Adrenal gland (tissue), 12 donors: Measurements from ENCODE around the gene KRT81. TPM values are rescaled to one million over a fixed set of nuclear protein-coding genes. Genes with fewer than 3 reads are reported as not detected.
"Not testable (repeated sequence)": the region's sequence is repeated elsewhere in the genome, so short reads cannot be mapped to it uniquely, and the experiment has no call there.

ENCODE experiments used
- DNase-seq, 7 donors: peaks; one replicate each; pipeline ENCODE4 v3.0.0-alpha.2; 2019 to 2020
- H3K27ac ChIP-seq, 5 donors: fragments of 200-600 bp; sonication (generic) in 4 of 5; 1 replicate in 3 of 5; 2 replicates in 2 of 5; pipeline versions ENCODE4 v1.5.1 to v1.8.0; 2016 to 2020; ENCODE audit warnings: mild to moderate bottlenecking in 1 of 5
- H3K27me3 ChIP-seq: fragments of 200-600 bp; 2 replicates; pipeline ENCODE4 v1.8.0; 2021
- H3K36me3 ChIP-seq, 2 donors: fragments of 200-600 bp; replicated peaks in 1 of 2; 1 replicate in 1 of 2; 2 replicates in 1 of 2; pipeline versions ENCODE4 v1.5.1 to v1.8.0; 2018 to 2022
- H3K4me1 ChIP-seq, 2 donors: fragments of 200-600 bp; replicated peaks in 1 of 2; 1 replicate in 1 of 2; 2 replicates in 1 of 2; pipeline versions ENCODE4 v1.5.1 to v1.8.0; 2018 to 2021
- H3K4me3 ChIP-seq, 4 donors: fragments of 200-600 bp; sonication (generic) in 3 of 4; one replicate each; pipeline ENCODE4 v1.5.1; 2016 to 2018
- H3K9me3 ChIP-seq, 3 donors: fragments of 200-600 bp; sonication (generic) in 1 of 3; replicated peaks in 1 of 3; 1 replicate in 2 of 3; 2 replicates in 1 of 3; pipeline versions ENCODE4 v1.5.1 to v1.8.0; 2016 to 2021
- CTCF ChIP-seq, 6 experiments: fragments of 450-650 bp in 4 of 6; fragments of 200-600 bp in 2 of 6; sonication (generic) in 1 of 6; IDR thresholded peaks; 1 replicate in 5 of 6; 2 replicates in 1 of 6; pipeline versions ENCODE4 v1.5.1 to v1.8.0; 2016 to 2021; ENCODE audit warnings: antibody characterized with exemption in 6 of 6, mild to moderate bottlenecking in 2 of 6, moderate library complexity in 1 of 6
- POLR2A ChIP-seq, 2 donors: fragments of 450-650 bp; IDR thresholded peaks; one replicate each; pipeline ENCODE4 v1.6.1; 2017; ENCODE audit warnings: antibody characterized with exemption in 2 of 2, mild to moderate bottlenecking in 2 of 2, moderate library complexity in 1 of 2
- WGBS, 4 donors: extraction: QIAGEN DNeasy Blood & Tissue Kit in 2 of 4; methylation state at CpG; one replicate each; pipeline versions ENCODE4 v1.1.5 to v1.1.7; 2013 to 2017; 5-methylcytosine and 5-hydroxymethylcytosine counted together
- intact Hi-C, 2 donors: fragments of 100-400 bp; cut with DNase I; formaldehyde crosslinking; loops; one replicate each; pipeline versions ENCODE4 v1.14.1 to v1.15.0; 2022 to 2023
- polyA plus RNA-seq, 3 donors: library from polyadenylated mRNA; stranded (reverse); fragments of 200-250 nt in 2 of 3; fragments of 350-450 nt in 1 of 3; fragmentation: Illumina TruSeq in 1 of 3; extraction: RNeasy Lipid Tissue Mini Kit (QIAGEN cat#74804) in 1 of 3; gene quantifications; one replicate each; pipeline ENCODE4 v1.2.3, GENCODE V29; 2013 to 2014
- total RNA-seq, 9 donors: library from RNA; depleted of rRNA in 4 of 9; stranded (reverse); fragments of >200 nt in 4 of 9; fragments of 120-200 nt in 1 of 9; fragmentation: NEBNext Ultra II Directional in 1 of 9; extraction: Animal tissue kit (Norgen Biotek cat#: 25700) in 1 of 9; gene quantifications; one replicate each; pipeline versions ENCODE4 v1.1.0 to v1.2.4, GENCODE V29; 2013 to 2023
- donor health status: healthy with polysubstance abuse.
- donor health status: Bipolar disorder and iron deficiency.
- donor health status: DM: yes; HTN: yes; CAD: no.
- donor health status: DM: no; HTN: no; CAD: no.
- donor health status: DM: no; HTN: no; CAD: no.
- donor health status: DM: yes; HTN: yes; CAD: no.

Gene KRT81
- total and polyA plus RNA-seq, 12 donors = 0.25 to 0.42 TPM; not detected in 10

GRCh38 chr12:52317468-52318052 is 26.2 kb upstream of the KRT81 start:
- 78 to 90% (median 88%) methylated on average over 7 to 12 of the region's 12 CpGs for WGBS, 4 donors
- intact Hi-C loops = no loop called here
- H3K27me3 ChIP-seq = peaks cover 14% of the 10 kb centered on the region
- H3K36me3 ChIP-seq = no peaks in the 10 kb centered on the region
- H3K4me1 ChIP-seq = no peaks in the 10 kb centered on the region
- TF ChIP-seq CTCF (IDR thresholded peaks at IDR 0.05) (no peak), POLR2A (IDR thresholded peaks at IDR 0.05) (no peak)
- H3K9me3 ChIP-seq = no peaks in the 10 kb centered on the region
- DNase-seq = no peak
- no peak overlapping the region for H3K27ac ChIP-seq
- H3K4me3 ChIP-seq = no peak overlapping the region

GRCh38 chr12:52316701-52317100 is 25.4 kb upstream of the KRT81 start:
- WGBS, 4 donors = 86 to 96% (median 92%) methylated on average over 10 to 11 of the region's 11 CpGs
- Histone ChIP-seq H3K9me3 (no peaks in the 10 kb centered on the region), H3K27me3 (peaks cover 14% of the 10 kb centered on the region), H3K27ac (no peak overlapping the region), H3K4me1 (no peaks in the 10 kb centered on the region), H3K4me3 (no peak overlapping the region), H3K36me3 (no peaks in the 10 kb centered on the region)
- TF ChIP-seq POLR2A (IDR thresholded peaks at IDR 0.05) (no peak), CTCF (IDR thresholded peaks at IDR 0.05) (no peak)
- no peak for DNase-seq
- intact Hi-C loops = no loop called here

GRCh38 chr12:52316290-52316689 is 25.0 kb upstream of the KRT81 start:
- H3K36me3 ChIP-seq = no peaks in the 10 kb centered on the region
- no peaks in the 10 kb centered on the region for H3K9me3 ChIP-seq
- H3K27me3 ChIP-seq = peaks cover 14% of the 10 kb centered on the region
- no peak for DNase-seq
- TF ChIP-seq POLR2A (IDR thresholded peaks at IDR 0.05) = no peak
- no peak for TF ChIP-seq CTCF (IDR thresholded peaks at IDR 0.05)
- no peaks in the 10 kb centered on the region for H3K4me1 ChIP-seq
- H3K27ac ChIP-seq = no peak overlapping the region
- intact Hi-C loops = no loop called here
- H3K4me3 ChIP-seq = no peak overlapping the region
- 80 to 92% (median 89%) methylated on average over 9 of the region's 9 CpGs for WGBS, 4 donors

- H3K27me3 ChIP-seq = peaks cover 11% of the 10 kb centered on the region
- H3K27ac ChIP-seq, intact Hi-C loops, H3K36me3 ChIP-seq, H3K4me1 ChIP-seq, H3K4me3 ChIP-seq, DNase-seq, H3K9me3 ChIP-seq: not testable (repeated sequence)
- 64 to 77% (median 68%) methylated on average over 9 of the region's 9 CpGs for WGBS, 4 donors
Observed at GRCh38 chr12:52315721-52316120, 24.4 kb upstream of the KRT81 start.

- intact Hi-C loops = no loop called here
- peak in 1 of 7 donors; percentile 29 for DNase-seq
- Histone ChIP-seq H3K4me1 (no peaks in the 10 kb centered on the region), H3K36me3 (no peaks in the 10 kb centered on the region), H3K27ac (no peak overlapping the region), H3K27me3 (peaks cover 11% of the 10 kb centered on the region), H3K4me3 (no peak overlapping the region), H3K9me3 (no peaks in the 10 kb centered on the region)
- TF ChIP-seq CTCF (IDR thresholded peaks at IDR 0.05) = no peak
- no peak for TF ChIP-seq POLR2A (IDR thresholded peaks at IDR 0.05)
- 78 to 83% (median 83%) methylated on average over 2 to 13 of the region's 13 CpGs for WGBS, 4 donors
Observed at GRCh38 chr12:52314511-52314910, 23.2 kb upstream of the KRT81 start.
